GM23338 (cell line): ENCODE results near the gene RAB20. TPM values are rescaled to one million over a fixed set of nuclear protein-coding genes. Genes with fewer than 3 reads are reported as not detected.

Experiments used
- ATAC-seq: fragments of 200-7000 bp; cut with Tn5 transposase; 3 replicates; pipeline ENCODE4 v1.9.1; 2020
- DNase-seq: peaks from one replicate; pipeline ENCODE4 v3.0.0-alpha.2; 2015; ENCODE audit warnings: low spot score
- H2AFZ ChIP-seq: fragments of 200-600 bp; sonication (generic); 2 replicates; pipeline ENCODE4 v1.8.0; 2016; ENCODE audit warnings: antibody characterized with exemption, mild to moderate bottlenecking, moderate library complexity
- H3F3A ChIP-seq: fragments of 200-600 bp; sonication (generic); replicated peaks from 2 replicates; pipeline ENCODE4 v1.8.0; 2017; ENCODE audit warnings: antibody characterized with exemption, mixed run types, low read depth
- H3K27ac ChIP-seq: fragments of 200-600 bp; sonication (generic); 2 replicates; pipeline ENCODE4 v1.6.1; 2016; ENCODE audit warnings: low read depth
- H3K27me3 ChIP-seq: fragments of 200-600 bp; sonication (generic); 2 replicates; pipeline ENCODE4 v1.8.0; 2016; ENCODE audit warnings: mild to moderate bottlenecking, mixed run types, moderate library complexity; ENCODE audit not compliant: insufficient read depth
- H3K36me3 ChIP-seq: fragments of 200-600 bp; sonication (generic); 2 replicates; pipeline ENCODE4 v1.8.0; 2016; ENCODE audit warnings: mild to moderate bottlenecking; ENCODE audit not compliant: insufficient read depth
- H3K4me1 ChIP-seq: fragments of 200-600 bp; sonication (generic); 2 replicates; pipeline ENCODE4 v1.8.0; 2016; ENCODE audit warnings: mild to moderate bottlenecking, moderate library complexity; ENCODE audit not compliant: insufficient read depth
- H3K4me2 ChIP-seq: fragments of 200-600 bp; sonication (generic); 2 replicates; pipeline ENCODE4 v1.7.1; 2017; ENCODE audit warnings: mixed run types
- H3K4me3 ChIP-seq: fragments of 200-600 bp; sonication (generic); 2 replicates; pipeline ENCODE4 v1.6.1; 2016; ENCODE audit warnings: mixed run types
- H3K79me2 ChIP-seq: fragments of 200-600 bp; sonication (generic); replicated peaks from 2 replicates; pipeline ENCODE4 v1.8.0; 2017; ENCODE audit warnings: mild to moderate bottlenecking; ENCODE audit not compliant: insufficient read depth
- H3K9me2 ChIP-seq: fragments of 200-600 bp; sonication (generic); 2 replicates; pipeline ENCODE4 v1.8.0; 2017; ENCODE audit not compliant: insufficient read depth
- H4K20me1 ChIP-seq: fragments of 200-600 bp; sonication (generic); replicated peaks from 2 replicates; pipeline ENCODE4 v1.8.0; 2017; ENCODE audit warnings: mild to moderate bottlenecking; ENCODE audit not compliant: insufficient read depth
- H3K27ac Mint-ChIP-seq: 2 replicates; pipeline ENCODE4 v1.8.0; 2020; ENCODE audit warnings: inconsistent platforms, mild to moderate bottlenecking, moderate library complexity, mixed read lengths
- H3K27me3 Mint-ChIP-seq: 3 replicates; pipeline ENCODE4 v1.8.0; 2022; ENCODE audit warnings: low read depth, mild to moderate bottlenecking, moderate library complexity, mixed read lengths, inconsistent platforms; ENCODE audit not compliant: insufficient read depth, poor library complexity
- H3K36me3 Mint-ChIP-seq: 3 replicates; pipeline ENCODE4 v1.8.0; 2021; ENCODE audit warnings: low read depth, mild to moderate bottlenecking, inconsistent platforms, moderate library complexity, mixed read lengths
- H3K4me1 Mint-ChIP-seq: 3 replicates; pipeline ENCODE4 v1.8.0; 2020; ENCODE audit warnings: mild to moderate bottlenecking, inconsistent platforms, mixed read lengths
- H3K4me3 Mint-ChIP-seq: 3 replicates; pipeline ENCODE4 v1.8.0; 2021; ENCODE audit warnings: moderate library complexity, mild to moderate bottlenecking, inconsistent platforms, mixed read lengths
- H3K9me3 Mint-ChIP-seq: 3 replicates; pipeline ENCODE4 v1.8.0; 2020; ENCODE audit warnings: moderate library complexity, mild to moderate bottlenecking, inconsistent platforms, mixed read lengths
- CREB1 ChIP-seq: fragments of 250-450 bp; sonication (Bioruptor Pico); IDR thresholded peaks from 2 replicates; pipeline ENCODE4 v1.5.0; 2020; ENCODE audit warnings: low read depth, mild to moderate bottlenecking, moderate library complexity
- EZH2 ChIP-seq: fragments of 200-600 bp; sonication (generic); IDR thresholded peaks from one replicate; pipeline ENCODE4 v1.8.0; 2017; ENCODE audit warnings: antibody characterized with exemption, mild to moderate bottlenecking, low read depth; ENCODE audit not compliant: unreplicated experiment
- EZH2phosphoT487 ChIP-seq: fragments of 200-600 bp; sonication (generic); IDR thresholded peaks from one replicate; pipeline ENCODE4 v1.8.1; 2018; ENCODE audit warnings: antibody characterized with exemption; ENCODE audit not compliant: unreplicated experiment
- JUNB ChIP-seq: IDR thresholded peaks from one replicate; pipeline ENCODE4 v1.6.1; 2016; ENCODE audit warnings: antibody characterized with exemption; ENCODE audit not compliant: unreplicated experiment
- NANOG ChIP-seq: IDR thresholded peaks from 2 replicates; pipeline ENCODE4 v1.6.1; 2016; ENCODE audit warnings: antibody characterized with exemption, borderline replicate concordance
- STAT1 ChIP-seq: IDR thresholded peaks from one replicate; pipeline ENCODE4 v1.6.1; 2016; ENCODE audit warnings: antibody characterized with exemption; ENCODE audit not compliant: unreplicated experiment
- ZNF114 ChIP-seq: fragments of 250-450 bp; sonication (Bioruptor Pico); IDR thresholded peaks from 2 replicates; pipeline ENCODE4 v1.5.0; 2020; ENCODE audit warnings: mild to moderate bottlenecking, moderate library complexity
- ZNF331 ChIP-seq: fragments of 250-450 bp; sonication (Bioruptor Pico); IDR thresholded peaks from 2 replicates; pipeline ENCODE4 v1.5.0; 2020; ENCODE audit warnings: low read depth, mild to moderate bottlenecking, moderate library complexity
- polyA plus RNA-seq: library from polyadenylated mRNA; unstranded; fragments of >200 nt; fragmentation: Nextera tagmentation; extraction: Ambion mirVana; gene quantifications from 2 replicates; pipeline ENCODE4 v1.2.1, GENCODE V29; 2016
- total RNA-seq: library from RNA; depleted of rRNA; stranded (reverse); fragments of >200 nt; shearing (Covaris generic); gene quantifications from 2 replicates; pipeline ENCODE4 v1.2.3, GENCODE V29; 2014
- TF ChIP-seq, protein P1 (sequence below): IDR thresholded peaks from 2 replicates; pipeline ENCODE4 v1.6.1; 2016; ENCODE audit warnings: antibody characterized with exemption
- TF ChIP-seq, protein P2 (sequence below): IDR thresholded peaks from one replicate; pipeline ENCODE4 v1.6.1; 2018; ENCODE audit warnings: antibody characterized with exemption; ENCODE audit not compliant: unreplicated experiment
- TF ChIP-seq, protein P3 (sequence below), 2 experiments: fragments of 200-600 bp in 1 of 2; sonication (generic) in 1 of 2; conservative IDR thresholded peaks; 2 replicates each; pipeline versions ENCODE4 v1.5.1 to v1.6.1; 2016 to 2017; ENCODE audit warnings: antibody characterized with exemption in 2 of 2, low read depth in 2 of 2, mild to moderate bottlenecking in 2 of 2, moderate library complexity in 1 of 2
- TF ChIP-seq, protein P4 (sequence below): fragments of 250-450 bp; sonication (Bioruptor Pico); IDR thresholded peaks from 2 replicates; pipeline ENCODE4 v1.5.0; 2020; ENCODE audit warnings: mild to moderate bottlenecking, moderate library complexity

RAB20 gene
- total and polyA plus RNA-seq, 2 experiments from 2014 or later = 12.3 to 26.6 TPM

DNA sequence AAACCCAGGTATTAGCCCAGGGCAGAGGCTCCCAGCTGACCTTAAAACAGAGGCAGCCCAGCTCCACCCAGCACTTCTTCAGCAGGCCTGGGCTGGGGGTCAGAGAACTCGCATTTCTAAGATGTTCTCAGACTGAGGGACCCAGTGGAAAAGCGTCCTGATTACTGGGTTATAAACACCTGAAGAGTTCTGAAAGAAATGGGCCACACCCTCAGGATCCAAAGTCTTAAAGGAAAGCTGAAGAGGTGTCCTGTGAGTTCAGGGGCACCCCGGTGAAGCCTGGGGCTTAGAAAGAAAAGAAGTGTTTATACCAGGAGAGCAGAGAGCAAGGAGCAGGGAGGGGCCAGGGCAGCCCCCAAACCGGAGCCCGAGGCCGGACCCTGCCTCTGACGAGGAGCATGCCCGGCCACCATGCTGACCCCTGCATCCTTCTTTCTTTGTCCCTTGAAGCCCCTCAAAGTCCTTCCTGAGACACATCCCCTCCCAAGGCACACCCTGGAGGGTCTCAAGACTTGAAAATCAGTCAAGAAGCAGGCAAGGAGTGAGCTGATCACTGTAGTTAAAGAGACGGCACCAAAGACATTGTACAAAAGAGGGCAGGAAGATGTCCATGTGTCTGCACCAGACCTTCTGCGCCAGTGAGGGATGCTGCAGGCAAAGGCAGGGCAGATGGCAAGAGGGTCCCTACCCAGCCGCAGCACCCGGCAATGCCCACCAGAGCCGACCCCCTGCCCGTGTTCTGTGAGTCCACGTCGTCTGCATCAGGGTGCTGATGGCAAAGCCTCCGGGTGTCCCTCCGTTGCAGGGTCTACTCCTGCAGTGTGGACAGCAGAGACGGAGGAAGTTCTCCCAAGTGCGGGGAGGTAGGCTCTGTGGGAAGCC is 10.6 kb upstream of the RAB20 start:
- Histone ChIP-seq H4K20me1 (no peaks in the 10 kb centered on the region), H2AFZ (0 out of 2 replicates have a peak overlapping the region, but pooled peaks have one; percentile 59), H3K4me2 (no peak overlapping the region), H3F3A (no peaks in the 10 kb centered on the region), H3K4me3 (no peak overlapping the region), H3K27ac (no peak overlapping the region), H3K79me2 (no peaks in the 10 kb centered on the region), H3K4me1 (no peaks in the 10 kb centered on the region), H3K9me2 (no peaks in the 10 kb centered on the region), H3K36me3 (no peaks in the 10 kb centered on the region), H3K27me3 (no peaks in the 10 kb centered on the region)
- no peak for TF ChIP-seq EZH2phosphoT487
- TF ChIP-seq STAT1 = no peak
- no peak for TF ChIP-seq ZNF331 (CRISPR knock-in tag)
- TF ChIP-seq NANOG = no peak
- TF ChIP-seq, protein P1, sequence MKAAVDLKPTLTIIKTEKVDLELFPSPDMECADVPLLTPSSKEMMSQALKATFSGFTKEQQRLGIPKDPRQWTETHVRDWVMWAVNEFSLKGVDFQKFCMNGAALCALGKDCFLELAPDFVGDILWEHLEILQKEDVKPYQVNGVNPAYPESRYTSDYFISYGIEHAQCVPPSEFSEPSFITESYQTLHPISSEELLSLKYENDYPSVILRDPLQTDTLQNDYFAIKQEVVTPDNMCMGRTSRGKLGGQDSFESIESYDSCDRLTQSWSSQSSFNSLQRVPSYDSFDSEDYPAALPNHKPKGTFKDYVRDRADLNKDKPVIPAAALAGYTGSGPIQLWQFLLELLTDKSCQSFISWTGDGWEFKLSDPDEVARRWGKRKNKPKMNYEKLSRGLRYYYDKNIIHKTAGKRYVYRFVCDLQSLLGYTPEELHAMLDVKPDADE = no peak
- no peak for TF ChIP-seq EZH2
- no peak for TF ChIP-seq JUNB
- no peak for TF ChIP-seq CREB1 (CRISPR knock-in tag)
- TF ChIP-seq, protein P2, sequence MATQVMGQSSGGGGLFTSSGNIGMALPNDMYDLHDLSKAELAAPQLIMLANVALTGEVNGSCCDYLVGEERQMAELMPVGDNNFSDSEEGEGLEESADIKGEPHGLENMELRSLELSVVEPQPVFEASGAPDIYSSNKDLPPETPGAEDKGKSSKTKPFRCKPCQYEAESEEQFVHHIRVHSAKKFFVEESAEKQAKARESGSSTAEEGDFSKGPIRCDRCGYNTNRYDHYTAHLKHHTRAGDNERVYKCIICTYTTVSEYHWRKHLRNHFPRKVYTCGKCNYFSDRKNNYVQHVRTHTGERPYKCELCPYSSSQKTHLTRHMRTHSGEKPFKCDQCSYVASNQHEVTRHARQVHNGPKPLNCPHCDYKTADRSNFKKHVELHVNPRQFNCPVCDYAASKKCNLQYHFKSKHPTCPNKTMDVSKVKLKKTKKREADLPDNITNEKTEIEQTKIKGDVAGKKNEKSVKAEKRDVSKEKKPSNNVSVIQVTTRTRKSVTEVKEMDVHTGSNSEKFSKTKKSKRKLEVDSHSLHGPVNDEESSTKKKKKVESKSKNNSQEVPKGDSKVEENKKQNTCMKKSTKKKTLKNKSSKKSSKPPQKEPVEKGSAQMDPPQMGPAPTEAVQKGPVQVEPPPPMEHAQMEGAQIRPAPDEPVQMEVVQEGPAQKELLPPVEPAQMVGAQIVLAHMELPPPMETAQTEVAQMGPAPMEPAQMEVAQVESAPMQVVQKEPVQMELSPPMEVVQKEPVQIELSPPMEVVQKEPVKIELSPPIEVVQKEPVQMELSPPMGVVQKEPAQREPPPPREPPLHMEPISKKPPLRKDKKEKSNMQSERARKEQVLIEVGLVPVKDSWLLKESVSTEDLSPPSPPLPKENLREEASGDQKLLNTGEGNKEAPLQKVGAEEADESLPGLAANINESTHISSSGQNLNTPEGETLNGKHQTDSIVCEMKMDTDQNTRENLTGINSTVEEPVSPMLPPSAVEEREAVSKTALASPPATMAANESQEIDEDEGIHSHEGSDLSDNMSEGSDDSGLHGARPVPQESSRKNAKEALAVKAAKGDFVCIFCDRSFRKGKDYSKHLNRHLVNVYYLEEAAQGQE = no peak
- TF ChIP-seq, protein P3, sequence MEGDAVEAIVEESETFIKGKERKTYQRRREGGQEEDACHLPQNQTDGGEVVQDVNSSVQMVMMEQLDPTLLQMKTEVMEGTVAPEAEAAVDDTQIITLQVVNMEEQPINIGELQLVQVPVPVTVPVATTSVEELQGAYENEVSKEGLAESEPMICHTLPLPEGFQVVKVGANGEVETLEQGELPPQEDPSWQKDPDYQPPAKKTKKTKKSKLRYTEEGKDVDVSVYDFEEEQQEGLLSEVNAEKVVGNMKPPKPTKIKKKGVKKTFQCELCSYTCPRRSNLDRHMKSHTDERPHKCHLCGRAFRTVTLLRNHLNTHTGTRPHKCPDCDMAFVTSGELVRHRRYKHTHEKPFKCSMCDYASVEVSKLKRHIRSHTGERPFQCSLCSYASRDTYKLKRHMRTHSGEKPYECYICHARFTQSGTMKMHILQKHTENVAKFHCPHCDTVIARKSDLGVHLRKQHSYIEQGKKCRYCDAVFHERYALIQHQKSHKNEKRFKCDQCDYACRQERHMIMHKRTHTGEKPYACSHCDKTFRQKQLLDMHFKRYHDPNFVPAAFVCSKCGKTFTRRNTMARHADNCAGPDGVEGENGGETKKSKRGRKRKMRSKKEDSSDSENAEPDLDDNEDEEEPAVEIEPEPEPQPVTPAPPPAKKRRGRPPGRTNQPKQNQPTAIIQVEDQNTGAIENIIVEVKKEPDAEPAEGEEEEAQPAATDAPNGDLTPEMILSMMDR (conservative IDR thresholded peaks at IDR 0.05; ENCODE audit: low read depth in 2 of 2) = no peak
- TF ChIP-seq, protein P4, sequence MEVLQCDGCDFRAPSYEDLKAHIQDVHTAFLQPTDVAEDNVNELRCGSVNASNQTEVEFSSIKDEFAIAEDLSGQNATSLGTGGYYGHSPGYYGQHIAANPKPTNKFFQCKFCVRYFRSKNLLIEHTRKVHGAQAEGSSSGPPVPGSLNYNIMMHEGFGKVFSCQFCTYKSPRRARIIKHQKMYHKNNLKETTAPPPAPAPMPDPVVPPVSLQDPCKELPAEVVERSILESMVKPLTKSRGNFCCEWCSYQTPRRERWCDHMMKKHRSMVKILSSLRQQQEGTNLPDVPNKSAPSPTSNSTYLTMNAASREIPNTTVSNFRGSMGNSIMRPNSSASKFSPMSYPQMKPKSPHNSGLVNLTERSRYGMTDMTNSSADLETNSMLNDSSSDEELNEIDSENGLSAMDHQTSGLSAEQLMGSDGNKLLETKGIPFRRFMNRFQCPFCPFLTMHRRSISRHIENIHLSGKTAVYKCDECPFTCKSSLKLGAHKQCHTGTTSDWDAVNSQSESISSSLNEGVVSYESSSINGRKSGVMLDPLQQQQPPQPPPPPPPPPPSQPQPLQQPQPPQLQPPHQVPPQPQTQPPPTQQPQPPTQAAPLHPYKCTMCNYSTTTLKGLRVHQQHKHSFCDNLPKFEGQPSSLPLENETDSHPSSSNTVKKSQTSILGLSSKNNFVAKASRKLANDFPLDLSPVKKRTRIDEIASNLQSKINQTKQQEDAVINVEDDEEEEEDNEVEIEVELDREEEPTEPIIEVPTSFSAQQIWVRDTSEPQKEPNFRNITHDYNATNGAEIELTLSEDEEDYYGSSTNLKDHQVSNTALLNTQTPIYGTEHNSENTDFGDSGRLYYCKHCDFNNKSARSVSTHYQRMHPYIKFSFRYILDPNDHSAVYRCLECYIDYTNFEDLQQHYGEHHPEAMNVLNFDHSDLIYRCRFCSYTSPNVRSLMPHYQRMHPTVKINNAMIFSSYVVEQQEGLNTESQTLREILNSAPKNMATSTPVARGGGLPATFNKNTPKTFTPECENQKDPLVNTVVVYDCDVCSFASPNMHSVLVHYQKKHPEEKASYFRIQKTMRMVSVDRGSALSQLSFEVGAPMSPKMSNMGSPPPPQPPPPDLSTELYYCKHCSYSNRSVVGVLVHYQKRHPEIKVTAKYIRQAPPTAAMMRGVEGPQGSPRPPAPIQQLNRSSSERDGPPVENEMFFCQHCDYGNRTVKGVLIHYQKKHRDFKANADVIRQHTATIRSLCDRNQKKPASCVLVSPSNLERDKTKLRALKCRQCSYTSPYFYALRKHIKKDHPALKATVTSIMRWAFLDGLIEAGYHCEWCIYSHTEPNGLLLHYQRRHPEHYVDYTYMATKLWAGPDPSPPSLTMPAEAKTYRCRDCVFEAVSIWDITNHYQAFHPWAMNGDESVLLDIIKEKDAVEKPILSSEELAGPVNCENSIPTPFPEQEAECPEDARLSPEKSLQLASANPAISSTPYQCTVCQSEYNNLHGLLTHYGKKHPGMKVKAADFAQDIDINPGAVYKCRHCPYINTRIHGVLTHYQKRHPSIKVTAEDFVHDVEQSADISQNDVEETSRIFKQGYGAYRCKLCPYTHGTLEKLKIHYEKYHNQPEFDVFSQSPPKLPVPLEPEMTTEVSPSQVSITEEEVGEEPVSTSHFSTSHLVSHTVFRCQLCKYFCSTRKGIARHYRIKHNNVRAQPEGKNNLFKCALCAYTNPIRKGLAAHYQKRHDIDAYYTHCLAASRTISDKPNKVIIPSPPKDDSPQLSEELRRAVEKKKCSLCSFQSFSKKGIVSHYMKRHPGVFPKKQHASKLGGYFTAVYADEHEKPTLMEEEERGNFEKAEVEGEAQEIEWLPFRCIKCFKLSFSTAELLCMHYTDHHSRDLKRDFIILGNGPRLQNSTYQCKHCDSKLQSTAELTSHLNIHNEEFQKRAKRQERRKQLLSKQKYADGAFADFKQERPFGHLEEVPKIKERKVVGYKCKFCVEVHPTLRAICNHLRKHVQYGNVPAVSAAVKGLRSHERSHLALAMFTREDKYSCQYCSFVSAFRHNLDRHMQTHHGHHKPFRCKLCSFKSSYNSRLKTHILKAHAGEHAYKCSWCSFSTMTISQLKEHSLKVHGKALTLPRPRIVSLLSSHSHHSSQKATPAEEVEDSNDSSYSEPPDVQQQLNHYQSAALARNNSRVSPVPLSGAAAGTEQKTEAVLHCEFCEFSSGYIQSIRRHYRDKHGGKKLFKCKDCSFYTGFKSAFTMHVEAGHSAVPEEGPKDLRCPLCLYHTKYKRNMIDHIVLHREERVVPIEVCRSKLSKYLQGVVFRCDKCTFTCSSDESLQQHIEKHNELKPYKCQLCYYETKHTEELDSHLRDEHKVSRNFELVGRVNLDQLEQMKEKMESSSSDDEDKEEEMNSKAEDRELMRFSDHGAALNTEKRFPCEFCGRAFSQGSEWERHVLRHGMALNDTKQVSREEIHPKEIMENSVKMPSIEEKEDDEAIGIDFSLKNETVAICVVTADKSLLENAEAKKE = no peak
- TF ChIP-seq ZNF114 (CRISPR knock-in tag) = no peak
- H3K4me1 Mint-ChIP-seq = peaks cover 17% of the 10 kb centered on the region
- DNase-seq (no peak), ATAC-seq (no peak)
- no peak overlapping the region for H3K4me3 Mint-ChIP-seq
- peaks cover 12% of the 10 kb centered on the region for H3K27me3 Mint-ChIP-seq
- H3K9me3 Mint-ChIP-seq = no peaks in the 10 kb centered on the region
- H3K36me3 Mint-ChIP-seq = no peaks in the 10 kb centered on the region
- no peak overlapping the region for H3K27ac Mint-ChIP-seq
